Posterior cingulate gyrus (tissue), 11 donors: Measurements from ENCODE around the gene SLC7A7.
"Not testable (repeated sequence)": the region's sequence is repeated elsewhere in the genome, so short reads cannot be mapped to it uniquely, and the experiment has no call there.

Experiments used
- DNase-seq, 10 donors: peaks; one replicate each; pipeline versions ENCODE4 v3.0.0 to v3.0.0-alpha.2; 2020 to 2021; ENCODE audit warnings: mixed read lengths in 3 of 10
- intact Hi-C: fragments of 100-400 bp; cut with DNase I; formaldehyde crosslinking; loops from one replicate; pipeline ENCODE4 v1.15.1; 2023

Gene SLC7A7

GRCh38 chr14:22814941-22815713 lies at the start of gene SLC7A7:
Gene SLC7A7 (minus strand): TSS chr14:22815435. CDS start chr14:22813398, 2,037 bp downstream.
- DNase-seq = peak in 1 of 10 donors; percentile 52
- intact Hi-C loops = no loop called here

GRCh38 chr14:22864979-22865378 lies 49.7 kb upstream of the SLC7A7 start:
- DNase-seq = peak in 1 of 10 donors; percentile 5
- intact Hi-C loops = no loop called here

DNA sequence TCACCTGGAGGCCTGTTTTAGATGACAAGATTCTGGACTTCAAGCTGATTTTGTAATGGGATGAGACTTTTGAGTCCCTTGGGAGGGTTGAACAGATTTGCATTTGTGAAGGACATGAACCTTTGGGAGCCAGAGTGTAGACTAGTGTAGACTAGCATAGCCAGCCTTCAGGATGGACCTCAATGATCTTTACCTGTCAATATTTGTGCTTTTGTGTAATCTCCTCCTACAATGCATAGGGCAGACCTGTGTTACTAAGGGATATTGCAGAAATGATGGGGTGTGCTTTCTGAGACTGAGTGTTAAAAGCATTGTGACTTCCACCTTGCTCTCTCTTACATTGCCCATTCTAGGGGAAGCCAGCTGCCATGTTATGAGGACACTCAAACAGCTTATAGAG lies 46.4 kb upstream of the SLC7A7 start:
- no peak for DNase-seq
- intact Hi-C loops = no loop called here

GRCh38 chr14:22860377-22860776 lies 45.1 kb upstream of the SLC7A7 start:
- intact Hi-C loops, DNase-seq: not testable (repeated sequence)

DNA sequence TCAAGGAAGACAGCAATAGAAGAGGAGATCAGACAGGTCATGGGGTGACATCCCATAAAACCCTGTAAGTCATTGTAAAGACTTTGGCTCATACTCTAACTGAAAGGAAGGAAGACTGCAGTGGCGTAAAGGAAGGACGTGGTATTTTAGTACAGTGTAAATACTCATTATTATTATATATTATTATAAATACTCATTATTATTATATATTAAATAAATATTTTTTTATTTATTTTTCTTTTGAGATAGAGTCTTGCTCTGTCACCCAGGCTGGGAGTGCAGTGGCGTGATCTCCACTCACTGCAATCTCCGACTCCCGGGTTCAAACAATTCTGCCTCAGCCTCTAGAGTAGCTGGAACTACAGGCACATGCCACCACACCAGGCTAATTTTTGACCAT lies 41.2 kb upstream of the SLC7A7 start:
- intact Hi-C loops = loop anchor here (10.0 kb wide), 1 partner anchor 202 kb away; no protein-coding TSS in a partner anchor

GRCh38 chr14:22854963-22855724 lies 39.9 kb upstream of the SLC7A7 start:
- DNase-seq = peak in 2 of 10 donors; percentile 27 to 32
- intact Hi-C loops = loop anchor here (5.0 to 10.0 kb wide), 2 partner anchors 200 to 298 kb away; no protein-coding TSS in a partner anchor

More for the DNA sequence above, 41.2 kb upstream of the SLC7A7 start:
- peak in 1 of 10 donors; percentile 22 for DNase-seq

DNA sequence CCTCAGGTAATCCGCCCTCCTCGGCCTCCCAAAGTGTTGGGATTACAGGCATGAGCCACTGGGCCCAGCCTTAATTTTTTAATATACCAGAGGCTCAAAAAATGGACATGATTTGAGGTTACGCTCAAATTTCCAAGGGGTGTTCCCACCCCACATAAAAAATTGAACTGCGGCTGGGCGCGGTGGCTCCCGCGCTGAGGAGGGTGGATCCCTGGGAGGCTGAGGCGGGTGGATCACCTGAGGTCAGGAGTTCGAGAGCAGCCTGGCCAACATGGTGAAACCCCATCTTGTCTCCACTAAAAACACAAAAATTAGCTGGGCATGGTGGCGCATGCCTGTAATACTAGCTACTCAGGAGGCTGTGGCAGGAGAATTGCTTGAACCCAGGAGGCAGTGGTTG lies 39.1 kb upstream of the SLC7A7 start:
- peak in 1 of 10 donors; percentile 39 for DNase-seq
- intact Hi-C loops = loop anchor here (5.0 to 10.0 kb wide), 2 partner anchors 199 to 297 kb away; no protein-coding TSS in a partner anchor

DNA sequence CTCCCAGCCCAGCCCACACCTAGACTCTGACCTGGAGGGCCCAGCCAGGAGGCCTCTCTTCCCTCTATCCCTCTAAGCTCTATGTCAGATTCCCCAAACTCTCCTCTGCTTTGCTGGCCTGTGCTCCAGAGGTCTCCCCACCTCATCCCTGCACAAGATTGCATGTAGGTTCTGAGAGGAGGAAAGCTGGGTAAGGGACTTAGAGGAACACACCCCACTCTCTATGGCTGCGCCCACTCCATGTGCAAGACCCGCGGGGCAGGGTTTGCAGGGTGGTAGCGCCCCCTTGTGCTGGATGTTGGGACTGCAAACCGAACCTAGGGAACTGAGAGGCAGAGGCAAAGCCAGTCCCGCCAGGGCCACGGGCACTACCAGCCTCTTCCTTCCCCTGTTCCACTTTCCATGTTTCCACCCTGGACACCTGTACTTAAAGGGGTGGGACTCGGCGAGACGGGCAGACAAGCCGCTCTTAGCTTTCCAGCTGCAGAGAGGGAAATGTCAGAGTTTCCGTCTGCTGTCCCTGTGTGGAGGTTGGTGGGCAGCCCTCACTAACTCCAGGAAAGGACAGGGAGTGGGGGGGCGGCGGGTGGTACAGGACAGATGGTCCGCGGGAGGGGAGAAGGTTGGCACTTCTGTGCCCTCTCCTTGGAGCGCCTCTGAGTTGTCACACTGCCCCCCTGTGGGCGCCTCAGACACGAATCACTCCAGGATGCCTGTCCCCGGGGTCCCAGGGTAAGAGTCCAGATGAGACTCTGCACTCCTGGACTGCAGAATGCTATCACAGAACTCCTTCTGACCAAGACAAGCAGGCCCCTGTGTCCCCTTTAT lies 37.9 kb upstream of the SLC7A7 start:
- intact Hi-C loops = loop anchor here (1.0 to 10.0 kb wide), 4 partner anchors 30 to 296 kb away; no protein-coding TSS in a partner anchor
- peak; percentile 73 to 98 (median 88) for DNase-seq

DNA sequence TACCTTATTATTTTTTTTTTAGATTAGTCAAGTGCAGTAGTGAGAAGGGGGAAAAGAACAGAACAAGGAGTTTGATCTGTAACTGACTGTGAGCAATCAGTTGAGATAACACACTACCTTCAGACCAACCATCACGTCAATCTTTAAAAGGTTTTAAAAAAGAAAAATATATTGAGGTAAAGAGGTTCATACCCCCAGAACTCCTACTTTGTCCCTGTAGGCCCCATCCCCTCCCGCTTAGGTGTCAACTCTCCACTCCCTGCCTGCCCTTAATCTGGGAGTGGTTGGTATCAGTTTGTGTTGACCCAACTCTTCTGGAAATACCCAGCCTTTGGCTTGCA lies 37.3 kb upstream of the SLC7A7 start:
- DNase-seq = no peak
- intact Hi-C loops = loop anchor here (5.0 to 10.0 kb wide), 2 partner anchors 198 to 295 kb away; no protein-coding TSS in a partner anchor

- peak in 1 of 10 donors; percentile 25 for DNase-seq
- intact Hi-C loops = loop anchor here (5.0 to 10.0 kb wide), 2 partner anchors 197 to 295 kb away; no protein-coding TSS in a partner anchor
Observed at GRCh38 chr14:22852178-22852577, 36.9 kb upstream of the SLC7A7 start.

DNA sequence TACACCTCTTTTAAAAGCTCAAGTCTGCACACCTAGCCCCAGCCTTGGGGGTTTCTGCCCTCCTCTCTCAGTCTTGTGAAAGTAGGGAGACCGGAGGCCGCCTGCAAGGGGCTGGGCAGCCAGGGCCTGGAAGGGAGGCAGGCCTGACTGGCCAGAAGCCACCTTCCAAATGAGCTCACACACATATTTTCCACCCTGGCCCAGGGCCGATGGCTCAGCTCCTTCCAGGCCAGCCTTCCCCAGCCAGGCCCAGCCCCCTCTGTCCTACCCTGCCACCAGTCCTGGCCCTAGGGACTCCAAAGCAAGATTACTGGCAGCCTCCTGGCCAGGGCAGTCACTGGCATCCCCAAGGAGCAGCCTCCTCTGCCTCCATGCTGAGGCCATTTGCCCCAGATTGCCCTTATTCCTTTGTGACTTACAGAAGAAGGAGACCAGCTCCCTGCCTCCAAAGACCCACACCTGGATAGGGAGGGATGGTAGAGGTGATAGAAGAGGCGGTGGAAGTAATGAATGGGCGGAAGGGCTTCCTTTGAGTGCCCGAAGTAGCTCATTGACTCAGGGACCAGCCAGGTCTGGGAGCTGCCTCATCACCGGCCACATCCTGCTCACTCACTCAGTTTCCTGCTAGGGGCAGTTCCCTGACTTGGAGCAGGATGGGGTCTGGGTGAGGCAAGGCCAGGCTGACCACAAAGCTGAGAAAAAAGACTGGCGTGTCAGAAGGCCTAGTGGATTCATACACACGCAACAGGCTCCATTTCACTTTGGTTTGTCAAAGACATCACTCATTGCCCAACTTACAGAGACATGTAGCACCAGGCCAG lies 35.9 kb upstream of the SLC7A7 start:
- peak in 9 of 10 donors; percentile 30 to 91 (median 54) for DNase-seq
- intact Hi-C loops = loop anchor here (5.0 to 10.0 kb wide), 2 partner anchors 196 to 294 kb away; no protein-coding TSS in a partner anchor

DNA sequence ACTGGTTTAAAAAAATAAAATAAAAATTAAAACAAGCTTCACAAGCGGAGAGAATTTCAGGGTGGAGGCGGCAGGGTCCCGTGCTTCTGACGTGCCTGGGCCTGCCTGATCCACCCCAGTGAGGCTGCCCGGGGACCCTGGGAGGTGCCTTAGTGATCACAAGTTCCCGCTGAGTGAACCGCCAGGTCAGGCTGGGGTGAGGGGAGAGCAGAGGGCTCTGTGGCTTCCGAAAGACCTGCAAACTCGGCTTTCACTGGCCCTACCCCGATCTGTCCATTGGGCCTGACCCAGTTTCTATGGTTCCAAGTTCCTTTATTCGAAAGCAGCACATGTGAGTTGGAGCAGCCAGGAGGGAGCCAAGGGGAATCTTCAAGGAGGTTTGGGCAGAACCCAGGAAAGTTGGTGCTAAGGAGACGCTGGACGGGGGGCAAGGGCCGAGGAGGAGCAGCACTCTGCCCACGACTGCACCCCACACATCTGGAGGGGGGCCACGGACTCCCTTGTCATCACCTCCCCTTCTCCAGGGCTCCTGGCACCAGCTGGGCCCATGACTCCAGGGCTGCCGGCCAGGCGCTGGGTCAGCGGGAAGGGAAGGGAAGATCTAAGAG lies 34.1 kb upstream of the SLC7A7 start:
- intact Hi-C loops = no loop called here
- peak in 2 of 10 donors; percentile 75 to 82 for DNase-seq

- intact Hi-C loops = no loop called here
Observed at GRCh38 chr14:22848351-22849164, 33.3 kb upstream of the SLC7A7 start.

GRCh38 chr14:22847661-22848341 lies 32.6 kb upstream of the SLC7A7 start:
- intact Hi-C loops = no loop called here
- peak in 1 of 10 donors; percentile 58 for DNase-seq

More at GRCh38 chr14:22848351-22849164, 33.3 kb upstream of the SLC7A7 start:
- DNase-seq = peak in 1 of 10 donors; percentile 77

- intact Hi-C loops = no loop called here
- DNase-seq = peak in 1 of 10 donors; percentile 63
Observed at GRCh38 chr14:22846811-22847307, 31.6 kb upstream of the SLC7A7 start.

- peak in 2 of 10 donors; percentile 73 to 75 for DNase-seq
- intact Hi-C loops = no loop called here
Observed at GRCh38 chr14:22845821-22846625, 30.8 kb upstream of the SLC7A7 start.
